Measurements from ENCODE around the gene ZMPSTE24. TPM values are rescaled to one million over a fixed set of nuclear protein-coding genes. Genes with fewer than 3 reads are reported as not detected.

The ZMPSTE24 gene
- total RNA-seq, 1 donor from 2014 or later: 29.0 TPM

DNA sequence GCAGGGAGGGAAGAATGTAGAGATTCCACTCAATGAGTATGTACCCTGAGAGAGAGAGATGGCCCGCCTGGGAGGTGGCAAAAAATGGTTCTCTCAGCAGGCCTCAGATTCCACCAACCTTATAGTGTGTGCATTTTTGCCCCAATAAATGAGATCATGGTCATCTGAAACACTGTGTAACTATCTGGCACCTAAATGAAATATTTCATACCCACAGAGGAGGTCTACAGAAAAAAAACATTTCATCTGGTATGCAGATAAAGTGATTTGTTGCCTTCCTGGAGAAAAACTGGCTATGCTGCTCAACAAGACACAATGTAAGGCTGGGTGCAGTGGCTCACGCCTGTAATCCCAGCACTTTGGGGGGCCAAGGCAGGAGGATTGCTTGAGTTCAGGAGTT lies 5.4 kb upstream of the ZMPSTE24 start:
- H3K27ac Mint-ChIP-seq: no peak overlapping the region
- no peak for DNase-seq (ENCODE audit: low spot score in 2 of 2, unreplicated experiment in 2 of 2)
- no peaks in the 10 kb centered on the region for H3K9me3 Mint-ChIP-seq
- H3K36me3 Mint-ChIP-seq: no peaks in the 10 kb centered on the region
- no peaks in the 10 kb centered on the region for H3K27me3 Mint-ChIP-seq (ENCODE audit: low read depth)
- TF ChIP-seq, protein P1, sequence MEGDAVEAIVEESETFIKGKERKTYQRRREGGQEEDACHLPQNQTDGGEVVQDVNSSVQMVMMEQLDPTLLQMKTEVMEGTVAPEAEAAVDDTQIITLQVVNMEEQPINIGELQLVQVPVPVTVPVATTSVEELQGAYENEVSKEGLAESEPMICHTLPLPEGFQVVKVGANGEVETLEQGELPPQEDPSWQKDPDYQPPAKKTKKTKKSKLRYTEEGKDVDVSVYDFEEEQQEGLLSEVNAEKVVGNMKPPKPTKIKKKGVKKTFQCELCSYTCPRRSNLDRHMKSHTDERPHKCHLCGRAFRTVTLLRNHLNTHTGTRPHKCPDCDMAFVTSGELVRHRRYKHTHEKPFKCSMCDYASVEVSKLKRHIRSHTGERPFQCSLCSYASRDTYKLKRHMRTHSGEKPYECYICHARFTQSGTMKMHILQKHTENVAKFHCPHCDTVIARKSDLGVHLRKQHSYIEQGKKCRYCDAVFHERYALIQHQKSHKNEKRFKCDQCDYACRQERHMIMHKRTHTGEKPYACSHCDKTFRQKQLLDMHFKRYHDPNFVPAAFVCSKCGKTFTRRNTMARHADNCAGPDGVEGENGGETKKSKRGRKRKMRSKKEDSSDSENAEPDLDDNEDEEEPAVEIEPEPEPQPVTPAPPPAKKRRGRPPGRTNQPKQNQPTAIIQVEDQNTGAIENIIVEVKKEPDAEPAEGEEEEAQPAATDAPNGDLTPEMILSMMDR (IDR thresholded peaks at IDR 0.05; ENCODE audit: unreplicated experiment): no peak
- H3K4me1 Mint-ChIP-seq: peaks cover 11% of the 10 kb centered on the region
- no peak overlapping the region for H3K4me3 Mint-ChIP-seq

DNA sequence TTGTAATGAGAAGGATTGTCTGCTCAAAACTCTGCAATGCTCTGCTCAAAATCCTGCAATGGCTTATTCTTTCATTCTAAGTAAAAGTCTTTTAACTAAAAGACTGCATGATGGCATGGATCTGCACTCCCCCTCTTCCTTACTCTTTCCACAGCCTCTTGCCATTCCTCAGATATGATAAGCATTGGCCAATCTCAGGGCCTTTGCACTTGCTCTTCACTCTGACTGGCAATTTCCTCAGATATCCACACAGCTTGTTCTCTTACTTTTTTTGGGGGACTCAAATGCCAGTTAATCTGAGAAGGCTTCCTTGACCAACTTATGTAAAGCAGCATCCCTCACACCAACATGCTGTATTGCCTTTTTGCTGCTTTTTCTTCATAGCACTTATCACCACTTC lies 2.8 kb upstream of the ZMPSTE24 start:
- no peaks in the 10 kb centered on the region for H3K9me3 Mint-ChIP-seq
- no peaks in the 10 kb centered on the region for H3K36me3 Mint-ChIP-seq
- H3K27me3 Mint-ChIP-seq (ENCODE audit: low read depth): no peaks in the 10 kb centered on the region
- TF ChIP-seq, protein P1 (IDR thresholded peaks at IDR 0.05; ENCODE audit: unreplicated experiment): no peak
- H3K27ac Mint-ChIP-seq: no peak overlapping the region
- H3K4me1 Mint-ChIP-seq: peaks cover 19% of the 10 kb centered on the region
- no peak overlapping the region for H3K4me3 Mint-ChIP-seq
- no peak for DNase-seq (ENCODE audit: low spot score in 2 of 2, unreplicated experiment in 2 of 2)

DNA sequence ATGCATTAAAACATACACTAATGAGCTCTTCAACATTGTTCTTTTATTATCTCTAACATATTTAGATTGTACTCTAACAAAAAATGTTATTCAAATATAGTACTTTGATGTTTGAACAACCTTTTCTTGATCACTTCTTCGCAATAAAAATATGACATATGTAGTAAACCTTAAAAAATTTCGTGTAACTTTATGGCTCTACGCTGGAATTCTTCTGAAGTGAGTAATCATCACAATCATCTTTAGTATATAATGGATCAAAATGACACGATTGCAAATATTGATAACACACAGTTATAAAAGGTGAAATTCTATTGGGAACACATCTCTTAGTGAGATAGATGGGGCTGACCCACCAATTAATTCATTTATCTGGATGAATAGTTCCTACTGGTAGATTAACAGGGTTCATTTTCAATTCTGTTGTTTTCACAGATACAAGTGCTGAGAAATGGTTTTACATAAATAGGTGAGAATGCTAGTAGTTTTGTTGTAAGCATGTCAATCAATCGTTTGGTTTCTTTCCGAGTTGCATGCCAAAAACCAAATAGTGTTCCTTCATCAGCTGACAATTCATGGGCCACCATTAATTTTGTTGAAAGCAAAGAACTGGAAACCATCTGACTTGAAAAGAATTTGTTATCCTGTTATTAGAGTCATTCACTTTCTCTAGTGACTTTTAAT lies 1.5 kb upstream of the ZMPSTE24 start:
- peaks cover 7% of the 10 kb centered on the region for H3K36me3 Mint-ChIP-seq
- H3K27ac Mint-ChIP-seq: peak overlapping the region; percentile 100

DNA sequence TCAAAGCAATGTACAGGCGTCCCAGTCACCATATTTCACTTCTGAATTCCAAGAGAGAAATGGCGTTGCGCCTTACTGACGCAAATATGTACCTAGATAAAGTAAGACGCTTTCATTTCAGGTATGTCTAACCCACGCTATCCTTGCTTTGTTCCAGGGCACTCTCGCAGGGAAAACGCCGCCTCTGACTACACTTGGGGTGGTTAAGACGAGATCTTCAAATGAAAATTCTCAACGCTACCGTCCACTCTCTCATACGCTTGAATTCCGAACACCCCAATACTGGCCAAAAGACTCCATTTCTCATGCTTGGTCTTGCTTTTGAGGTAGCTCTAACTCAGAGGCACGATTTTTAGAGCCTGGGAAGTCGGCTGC lies 736 bp upstream of the ZMPSTE24 start:
- no peaks in the 10 kb centered on the region for H3K27me3 Mint-ChIP-seq (ENCODE audit: low read depth)
- H3K27ac Mint-ChIP-seq: peak overlapping the region; percentile 100
- TF ChIP-seq, protein P1 (IDR thresholded peaks at IDR 0.05; ENCODE audit: unreplicated experiment): no peak
- peak overlapping the region; percentile 93 for H3K4me3 Mint-ChIP-seq
- H3K36me3 Mint-ChIP-seq: peaks cover 8% of the 10 kb centered on the region
- no peaks in the 10 kb centered on the region for H3K9me3 Mint-ChIP-seq
- DNase-seq (ENCODE audit: low spot score in 2 of 2, unreplicated experiment in 2 of 2): no peak
- peaks cover 19% of the 10 kb centered on the region for H3K4me1 Mint-ChIP-seq

More for the DNA sequence above, 1.5 kb upstream of the ZMPSTE24 start:
- peaks cover 19% of the 10 kb centered on the region for H3K4me1 Mint-ChIP-seq
- DNase-seq (ENCODE audit: low spot score in 2 of 2, unreplicated experiment in 2 of 2): no peak
- TF ChIP-seq, protein P1 (IDR thresholded peaks at IDR 0.05; ENCODE audit: unreplicated experiment): no peak
- no peaks in the 10 kb centered on the region for H3K27me3 Mint-ChIP-seq (ENCODE audit: low read depth)
- H3K4me3 Mint-ChIP-seq: peak overlapping the region; percentile 93
- H3K9me3 Mint-ChIP-seq: no peaks in the 10 kb centered on the region

DNA sequence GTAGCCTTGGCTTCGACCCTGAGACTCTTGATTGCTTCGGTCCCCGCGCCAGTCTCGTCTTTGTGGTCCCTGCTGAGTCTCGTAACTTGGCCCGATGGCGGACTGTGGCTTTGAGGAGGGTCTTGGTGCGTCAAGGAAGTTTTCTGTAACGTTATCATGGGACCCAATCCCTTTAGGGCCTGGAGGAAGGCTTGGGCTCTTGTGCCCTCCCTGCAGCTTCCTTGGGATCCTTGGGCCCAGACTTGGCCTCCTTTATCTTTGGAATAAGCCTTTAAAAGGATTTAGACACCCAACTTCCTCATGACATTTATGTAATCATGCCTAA lies 371 bp downstream of the ZMPSTE24 start:
- Mint-ChIP-seq H3K4me1 (peaks cover 19% of the 10 kb centered on the region), H3K9me3 (no peaks in the 10 kb centered on the region), H3K27ac (peak overlapping the region; percentile 100), H3K4me3 (peak overlapping the region; percentile 93), H3K36me3 (peaks cover 12% of the 10 kb centered on the region), H3K27me3 (ENCODE audit: low read depth) (no peaks in the 10 kb centered on the region)
- TF ChIP-seq, protein P1 (IDR thresholded peaks at IDR 0.05; ENCODE audit: unreplicated experiment): no peak
- DNase-seq (ENCODE audit: low spot score in 2 of 2, unreplicated experiment in 2 of 2): no peak

Measured in mesothelial cell of epicardium (in vitro differentiated cells).